Esophagus squamous epithelium (tissue), 5 donors: ENCODE measurements around the gene ASTL. TPM values are rescaled to one million over a fixed set of nuclear protein-coding genes. Genes with fewer than 3 reads are reported as not detected.

Experiments
- DNase-seq: peaks from one replicate; lab custom pipeline; 2025; lab: John Stamatoyannopoulos, UW
- H3K27ac ChIP-seq, 4 donors: fragments of 200-600 bp; sonication (generic); one replicate each; pipeline ENCODE4 v1.5.1; 2016 to 2019; ENCODE audit warnings: mild to moderate bottlenecking in 1 of 4
- H3K27me3 ChIP-seq, 4 donors: fragments of 200-600 bp; sonication (generic); 1 replicate in 3 of 4; 2 replicates in 1 of 4; pipeline versions ENCODE4 v1.5.1 to v1.6.0; 2017 to 2021; ENCODE audit warnings: antibody characterized with exemption in 1 of 4
- H3K36me3 ChIP-seq, 3 donors: fragments of 200-600 bp; sonication (generic); one replicate each; pipeline ENCODE4 v1.5.1; 2016 to 2019
- H3K4me1 ChIP-seq, 3 donors: fragments of 200-600 bp; sonication (generic); one replicate each; pipeline ENCODE4 v1.5.1; 2017 to 2019
- H3K4me3 ChIP-seq, 4 donors: fragments of 200-600 bp; sonication (generic); 1 replicate in 3 of 4; 2 replicates in 1 of 4; pipeline ENCODE4 v1.5.1; 2016 to 2019; ENCODE audit warnings: mild to moderate bottlenecking in 2 of 4, moderate library complexity in 1 of 4
- H3K9me3 ChIP-seq, 3 donors: fragments of 200-600 bp; sonication (generic); one replicate each; pipeline ENCODE4 v1.5.1; 2016 to 2019
- POLR2A ChIP-seq, 4 donors: fragments of 450-650 bp; IDR thresholded peaks; one replicate each; pipeline ENCODE4 v1.6.1; 2017; ENCODE audit warnings: antibody characterized with exemption in 4 of 4, mild to moderate bottlenecking in 4 of 4, moderate library complexity in 3 of 4
- WGBS, 2 donors: methylation state at CpG; one replicate each; pipeline ENCODE4 v1.1.5; 2018; 5-methylcytosine and 5-hydroxymethylcytosine counted together
- intact Hi-C: fragments of 100-400 bp; cut with DNase I; formaldehyde crosslinking; loops from one replicate; pipeline ENCODE4 v1.15.0; 2022
- total RNA-seq, 4 donors: library from RNA; depleted of rRNA; stranded (reverse); fragments of >200 nt; gene quantifications; one replicate each; pipeline ENCODE4 v1.1.0, GENCODE V29; 2016
- TF ChIP-seq, protein P1 (sequence below), 6 experiments: fragments of 450-650 bp in 4 of 6; fragments of 200-600 bp in 2 of 6; sonication (generic) in 2 of 6; IDR thresholded peaks; one replicate each; pipeline ENCODE4 v1.5.1; 2016 to 2019; ENCODE audit warnings: antibody characterized with exemption in 6 of 6, mild to moderate bottlenecking in 4 of 6, moderate library complexity in 4 of 6
- donor health status: DM: yes; HTN: yes; CAD: no.

The ASTL gene
- total RNA-seq, 4 donors from 2014 or later = 0.30 to 0.53 TPM; not detected in 2

DNA sequence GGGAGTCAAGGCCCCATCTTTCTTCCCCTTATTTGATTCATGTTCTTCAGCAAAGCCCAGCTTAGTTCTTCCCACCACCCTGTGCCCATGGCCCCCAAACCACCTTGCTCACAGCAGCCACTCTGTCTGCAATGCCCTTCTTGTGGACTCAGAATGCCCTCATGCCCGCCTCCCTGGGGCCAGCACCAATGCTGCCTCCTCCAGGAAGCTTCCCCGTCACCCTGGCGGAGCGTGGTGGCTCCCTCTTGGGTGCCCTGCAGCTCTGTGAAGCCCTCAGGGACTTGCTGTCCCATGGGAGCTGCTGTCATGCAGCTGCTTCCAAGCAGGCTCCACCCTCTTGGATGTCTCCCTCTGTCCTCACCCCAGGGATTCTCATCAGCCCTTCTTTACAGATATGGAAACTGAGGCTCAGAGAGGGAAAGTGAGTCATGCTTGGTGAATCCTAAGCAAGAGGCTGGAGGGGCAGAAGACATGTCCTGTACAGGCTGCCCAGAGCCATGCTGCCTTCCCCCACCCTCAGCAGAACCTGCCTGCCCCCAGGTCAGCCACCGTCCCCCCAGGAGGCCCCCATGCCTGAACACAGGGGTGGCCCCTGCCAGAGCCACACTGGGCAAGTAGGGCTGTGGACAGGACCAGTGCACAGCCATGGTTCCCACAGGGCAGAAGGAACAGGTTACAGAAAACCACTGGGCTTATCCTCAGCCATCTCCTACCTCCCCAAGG is 18.8 kb upstream of the ASTL start:
- no peak for DNase-seq
- TF ChIP-seq, protein P1, sequence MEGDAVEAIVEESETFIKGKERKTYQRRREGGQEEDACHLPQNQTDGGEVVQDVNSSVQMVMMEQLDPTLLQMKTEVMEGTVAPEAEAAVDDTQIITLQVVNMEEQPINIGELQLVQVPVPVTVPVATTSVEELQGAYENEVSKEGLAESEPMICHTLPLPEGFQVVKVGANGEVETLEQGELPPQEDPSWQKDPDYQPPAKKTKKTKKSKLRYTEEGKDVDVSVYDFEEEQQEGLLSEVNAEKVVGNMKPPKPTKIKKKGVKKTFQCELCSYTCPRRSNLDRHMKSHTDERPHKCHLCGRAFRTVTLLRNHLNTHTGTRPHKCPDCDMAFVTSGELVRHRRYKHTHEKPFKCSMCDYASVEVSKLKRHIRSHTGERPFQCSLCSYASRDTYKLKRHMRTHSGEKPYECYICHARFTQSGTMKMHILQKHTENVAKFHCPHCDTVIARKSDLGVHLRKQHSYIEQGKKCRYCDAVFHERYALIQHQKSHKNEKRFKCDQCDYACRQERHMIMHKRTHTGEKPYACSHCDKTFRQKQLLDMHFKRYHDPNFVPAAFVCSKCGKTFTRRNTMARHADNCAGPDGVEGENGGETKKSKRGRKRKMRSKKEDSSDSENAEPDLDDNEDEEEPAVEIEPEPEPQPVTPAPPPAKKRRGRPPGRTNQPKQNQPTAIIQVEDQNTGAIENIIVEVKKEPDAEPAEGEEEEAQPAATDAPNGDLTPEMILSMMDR (IDR thresholded peaks at IDR 0.05) = no peak
- TF ChIP-seq POLR2A (IDR thresholded peaks at IDR 0.05) = no peak
- H3K27ac ChIP-seq = no peak overlapping the region

DNA sequence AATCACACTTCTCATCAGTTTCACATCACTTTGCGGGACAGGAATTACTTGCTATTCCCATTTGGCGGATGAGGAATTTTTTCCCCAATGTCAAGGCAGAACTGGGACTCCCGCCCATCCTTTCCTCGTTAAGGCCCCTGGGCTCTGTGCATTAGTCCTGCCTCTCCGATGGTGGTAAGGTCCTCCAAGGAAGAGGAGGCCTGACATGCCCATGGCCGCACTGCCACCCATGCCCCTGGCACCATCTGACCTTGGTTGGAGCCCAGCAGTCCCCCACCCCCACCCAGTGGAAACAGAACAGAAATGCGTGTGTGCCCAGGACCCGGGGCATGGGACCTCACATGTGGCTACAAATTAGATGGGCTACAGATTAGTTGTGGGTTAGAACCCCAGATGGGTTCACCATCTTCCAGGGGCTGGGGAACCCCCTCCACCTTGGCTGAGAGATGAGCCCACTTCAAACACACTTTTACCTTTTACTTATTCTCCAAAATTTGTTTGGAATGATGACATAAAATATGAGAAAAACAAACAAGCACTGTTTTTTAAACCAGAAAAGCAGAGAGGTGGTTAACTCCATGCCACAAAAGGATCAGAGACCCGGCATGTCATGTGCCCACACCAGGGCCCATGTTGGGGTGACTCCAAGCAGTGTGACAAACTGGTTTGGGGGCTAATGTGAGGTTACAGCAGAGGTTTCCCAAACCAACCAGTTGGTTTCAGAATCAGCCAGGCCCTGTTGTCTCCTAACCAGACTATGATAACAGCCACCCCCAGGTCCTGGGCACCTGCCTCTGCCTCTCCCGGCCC is 17.9 kb upstream of the ASTL start:
- TF ChIP-seq POLR2A (IDR thresholded peaks at IDR 0.05) = no peak
- TF ChIP-seq, protein P1 (IDR thresholded peaks at IDR 0.05) = no peak
- intact Hi-C loops = no loop called here
- Histone ChIP-seq H3K9me3 (no peaks in the 10 kb centered on the region), H3K4me1 (peaks cover 0 to 5% (median 0%) of the 10 kb centered on the region in 3 donors), H3K27me3 (peaks cover 0 to 23% (median 0%) of the 10 kb centered on the region in 4 donors), H3K27ac (no peak overlapping the region), H3K4me3 (no peak overlapping the region), H3K36me3 (no peaks in the 10 kb centered on the region)
- WGBS, 2 donors = 67 to 83% methylated on average over 6 to 7 of the region's 10 CpGs
- DNase-seq = no peak

More for the DNA sequence above, 18.8 kb upstream of the ASTL start:
- Histone ChIP-seq H3K9me3 (no peaks in the 10 kb centered on the region), H3K4me3 (no peak overlapping the region), H3K27me3 (peaks cover 0 to 23% (median 0%) of the 10 kb centered on the region in 4 donors), H3K36me3 (no peaks in the 10 kb centered on the region), H3K4me1 (peaks cover 0 to 11% (median 0%) of the 10 kb centered on the region in 3 donors)
- 80 to 90% methylated on average over 2 to 3 of the region's 5 CpGs for WGBS, 2 donors
- intact Hi-C loops = no loop called here

DNA sequence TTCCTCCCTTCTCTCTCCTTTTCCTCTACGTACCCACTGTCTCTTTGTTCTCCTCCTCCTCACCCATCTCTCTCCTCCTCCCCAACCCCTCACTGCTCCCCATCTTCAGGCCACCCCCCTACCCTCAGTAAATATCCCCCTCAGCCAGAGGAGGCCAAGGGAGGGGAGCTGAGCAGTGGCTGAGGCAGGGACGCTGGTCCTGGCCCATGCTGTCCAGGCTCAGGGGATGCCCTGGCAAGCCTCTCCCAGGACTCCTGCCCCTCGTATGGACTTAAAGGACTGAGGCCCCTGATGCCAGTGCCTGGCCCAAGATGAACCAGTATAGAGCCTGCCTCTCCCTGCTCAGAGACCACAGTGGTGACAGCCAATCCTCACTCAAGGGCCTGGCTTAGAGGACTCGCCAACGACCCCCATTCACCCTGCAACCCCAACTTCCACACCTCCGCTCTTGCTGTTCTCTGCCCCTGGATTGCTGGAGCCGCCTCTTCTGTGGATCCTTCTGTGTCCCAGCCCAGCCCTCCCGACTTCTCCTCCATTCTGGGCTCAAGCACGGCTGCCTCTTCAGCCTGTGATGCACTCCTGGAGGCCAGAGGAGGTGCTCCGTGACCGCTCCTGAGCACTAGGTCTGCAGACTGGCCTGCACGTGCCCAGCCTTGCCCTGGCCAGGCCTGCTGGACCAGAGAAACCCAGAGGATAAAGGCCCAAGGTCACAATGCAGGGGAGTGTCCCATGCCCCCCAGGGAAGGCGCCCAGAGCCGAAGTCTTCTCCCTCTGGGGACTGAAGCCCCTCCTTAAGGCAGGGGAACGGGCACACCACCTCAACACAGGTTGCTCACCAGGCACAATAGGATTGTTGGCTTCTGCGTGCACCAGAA is 16.4 kb upstream of the ASTL start:
- DNase-seq = no peak
- TF ChIP-seq POLR2A (IDR thresholded peaks at IDR 0.05) = no peak
- TF ChIP-seq, protein P1 (IDR thresholded peaks at IDR 0.05) = no peak
- Histone ChIP-seq H3K27ac (no peak overlapping the region), H3K36me3 (no peaks in the 10 kb centered on the region), H3K4me3 (no peak overlapping the region), H3K4me1 (peaks cover 0 to 5% (median 0%) of the 10 kb centered on the region in 3 donors), H3K9me3 (no peaks in the 10 kb centered on the region), H3K27me3 (peaks cover 0 to 23% (median 0%) of the 10 kb centered on the region in 4 donors)
- intact Hi-C loops = no loop called here
- 90 to 93% methylated on average over 5 to 6 of the region's 16 CpGs for WGBS, 2 donors

- no peak overlapping the region for H3K4me3 ChIP-seq
- TF ChIP-seq POLR2A (IDR thresholded peaks at IDR 0.05) = no peak
- TF ChIP-seq, protein P1 (IDR thresholded peaks at IDR 0.05) = no peak
- DNase-seq = no peak
- H3K27ac ChIP-seq = no peak overlapping the region
- H3K27me3 ChIP-seq = peaks cover 0 to 22% (median 0%) of the 10 kb centered on the region in 4 donors
- H3K9me3 ChIP-seq = no peaks in the 10 kb centered on the region
- H3K36me3 ChIP-seq = no peaks in the 10 kb centered on the region
- 59 to 60% methylated on average over 3 to 4 of the region's 7 CpGs for WGBS, 2 donors
- intact Hi-C loops = no loop called here
- peaks cover 0 to 6% (median 0%) of the 10 kb centered on the region in 3 donors for H3K4me1 ChIP-seq
Observed at GRCh38 chr2:96153991-96154431, 15.7 kb upstream of the ASTL start.
